BLaER1 treated with 17β-estradiol and CSF1 and Interleukin-3, amounts not matched to agents 10 nM and 100 nM (cell line): ENCODE data around the gene TSPO2.
"Not testable (repeated sequence)": the region's sequence is repeated elsewhere in the genome, so short reads cannot be mapped to it uniquely, and the experiment has no call there.

ENCODE experiments used
- H3K27ac ChIP-seq, 11 experiments: shearing (Covaris generic); formaldehyde crosslinking; 2 replicates each; pipeline ENCODE4 v1.8.1; 2022
- H3K27me3 ChIP-seq, 11 experiments: shearing (Covaris generic); formaldehyde crosslinking; 2 replicates each; pipeline ENCODE4 v1.8.1; 2022
- H3K36me3 ChIP-seq, 11 experiments: shearing (Covaris generic); formaldehyde crosslinking; 2 replicates each; pipeline ENCODE4 v1.8.1; 2022
- H3K4me1 ChIP-seq, 10 experiments: shearing (Covaris generic); formaldehyde crosslinking; 2 replicates each; pipeline ENCODE4 v1.8.1; 2022
- H3K4me2 ChIP-seq, 11 experiments: shearing (Covaris generic); formaldehyde crosslinking; 2 replicates each; pipeline ENCODE4 v1.8.1; 2022
- H3K4me3 ChIP-seq, 10 experiments: shearing (Covaris generic); formaldehyde crosslinking; 2 replicates each; pipeline ENCODE4 v1.8.1; 2022
- H3K9ac ChIP-seq, 11 experiments: shearing (Covaris generic); formaldehyde crosslinking; 2 replicates each; pipeline ENCODE4 v1.8.1; 2022
- H3K9me3 ChIP-seq, 11 experiments: shearing (Covaris generic); formaldehyde crosslinking; replicated peaks in 1 of 11; 2 replicates each; pipeline ENCODE4 v1.8.1; 2022
- H4K20me1 ChIP-seq, 11 experiments: shearing (Covaris generic); formaldehyde crosslinking; 2 replicates each; pipeline ENCODE4 v1.8.1; 2022
- Cebpa-rat ChIP-seq, 11 experiments: shearing (Covaris generic); IDR thresholded peaks; 2 replicates each; pipeline ENCODE4 v1.8.1; 2022

The TSPO2 gene

DNA sequence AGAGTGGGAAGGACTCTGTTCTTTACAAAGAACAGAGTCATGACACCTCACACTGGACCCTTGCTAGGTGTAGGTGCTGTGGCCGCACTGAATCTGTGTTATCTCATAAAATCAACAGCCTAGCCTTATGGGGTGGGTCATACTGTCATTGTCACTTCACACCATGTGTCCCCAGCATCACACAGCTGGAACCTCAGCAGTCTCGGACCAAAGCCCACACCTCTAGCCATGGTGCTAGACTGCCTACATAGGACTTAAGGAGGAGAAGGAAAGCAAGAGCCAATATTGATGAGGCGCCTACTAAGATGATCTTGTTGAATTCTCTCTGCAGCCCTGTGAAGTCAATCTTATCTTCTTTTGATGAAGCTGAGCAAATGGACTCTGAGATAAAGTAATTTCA, 34.3 kb upstream of the TSPO2 start:
- H4K20me1 ChIP-seq, result no peaks in the 10 kb centered on the region
- H3K4me3 ChIP-seq, result no peak overlapping the region
- no peaks in the 10 kb centered on the region for H3K27me3 ChIP-seq
- no peak for TF ChIP-seq Cebpa-rat (IDR thresholded peaks at IDR 0.05)
- peaks cover 0 to 15% (median 12%) of the 10 kb centered on the region in 10 experiments; a peak in 15 of 20 replicates for H3K4me1 ChIP-seq
- no peak overlapping the region for H3K27ac ChIP-seq
- H3K36me3 ChIP-seq, result no peaks in the 10 kb centered on the region
- no peak overlapping the region for H3K4me2 ChIP-seq
- no peak overlapping the region for H3K9ac ChIP-seq
- no peaks in the 10 kb centered on the region for H3K9me3 ChIP-seq

DNA sequence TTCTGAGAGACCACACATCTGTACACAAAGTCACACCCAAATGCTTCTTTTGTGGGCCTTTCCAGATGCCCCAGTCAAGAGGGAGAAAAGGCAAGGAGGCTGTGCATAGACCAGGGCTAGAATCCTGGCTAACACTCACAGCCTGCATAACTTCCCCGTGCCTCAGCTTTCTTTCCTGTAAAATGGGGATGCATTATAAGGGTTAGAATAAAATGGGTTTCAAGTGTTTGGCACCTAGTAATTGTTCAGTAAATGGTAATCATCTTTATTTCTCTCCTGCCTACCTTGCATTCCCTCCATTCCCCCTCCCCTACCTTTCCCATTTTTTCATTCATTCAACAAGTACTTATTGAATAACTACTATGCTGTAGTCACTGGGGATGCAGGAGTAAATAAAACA, 32.6 kb upstream of the TSPO2 start:
- H3K27me3 ChIP-seq, result no peaks in the 10 kb centered on the region
- TF ChIP-seq Cebpa-rat (IDR thresholded peaks at IDR 0.05), result no peak

DNA sequence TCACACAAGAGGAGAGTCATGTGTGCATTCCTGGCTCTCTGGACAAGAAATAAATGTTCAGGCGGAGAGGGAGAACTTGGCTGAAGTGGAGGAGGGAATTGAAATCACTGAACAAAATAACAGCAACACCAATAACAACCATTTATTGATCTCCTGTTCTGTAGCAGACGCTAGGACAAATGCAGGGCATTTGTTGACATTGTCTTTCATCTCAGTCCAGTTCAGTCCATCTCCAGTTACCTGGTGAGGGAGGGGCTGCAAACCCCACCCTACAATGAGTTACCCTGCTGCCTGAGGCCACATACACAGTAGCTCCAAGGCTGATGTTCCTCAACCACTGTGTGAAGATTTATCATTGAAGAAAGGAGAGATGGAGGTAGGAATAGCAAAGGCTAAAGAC, 30.6 kb upstream of the TSPO2 start:
- Histone ChIP-seq H3K4me1 (peaks cover 0 to 11% (median 9%) of the 10 kb centered on the region in 10 experiments; a peak in 15 of 20 replicates), H3K9me3 (no peaks in the 10 kb centered on the region), H3K9ac (no peak overlapping the region), H3K4me3 (no peak overlapping the region), H3K27ac (no peak overlapping the region), H4K20me1 (no peaks in the 10 kb centered on the region), H3K36me3 (no peaks in the 10 kb centered on the region), H3K4me2 (no peak overlapping the region), H3K27me3 (no peaks in the 10 kb centered on the region)
- no peak for TF ChIP-seq Cebpa-rat (IDR thresholded peaks at IDR 0.05)

More for the DNA sequence above, 32.6 kb upstream of the TSPO2 start:
- Histone ChIP-seq H3K27ac (no peak overlapping the region), H3K4me2 (no peak overlapping the region), H3K9ac (no peak overlapping the region), H3K4me3 (no peak overlapping the region), H4K20me1 (no peaks in the 10 kb centered on the region), H3K4me1 (peaks cover 0 to 15% (median 12%) of the 10 kb centered on the region in 10 experiments; a peak in 15 of 20 replicates), H3K36me3 (no peaks in the 10 kb centered on the region), H3K9me3 (no peaks in the 10 kb centered on the region)

DNA sequence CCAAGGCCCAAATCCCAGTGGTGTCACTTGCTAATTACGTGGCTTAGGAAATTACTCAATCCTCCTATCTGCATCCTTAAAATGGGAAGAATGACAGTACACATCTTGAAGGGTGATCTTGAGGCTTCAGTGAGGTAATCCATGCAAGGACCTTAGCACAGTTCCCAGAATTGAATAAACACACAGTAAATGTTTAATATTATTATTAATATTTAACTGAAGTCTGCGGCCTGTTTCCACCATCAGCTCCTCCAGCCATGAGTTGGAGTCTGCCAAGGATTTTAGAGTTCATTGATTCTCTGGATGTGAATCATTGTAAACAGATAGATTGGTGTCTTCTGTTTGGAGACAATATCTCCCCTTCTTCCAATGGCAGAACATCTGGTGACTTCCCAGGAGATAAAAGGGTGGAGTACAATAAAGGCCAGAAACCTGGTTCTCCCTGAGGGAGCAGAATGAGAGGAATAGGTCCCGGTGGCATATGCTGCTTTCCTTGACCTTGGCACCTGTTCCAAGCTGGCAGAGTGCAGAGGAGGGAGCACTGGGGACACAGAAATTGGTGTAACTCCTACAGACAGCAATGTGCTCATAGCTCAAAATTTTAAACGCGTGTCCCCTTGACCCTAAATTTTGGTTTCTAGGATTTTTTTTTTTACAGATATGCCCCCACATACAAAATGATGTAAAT, 28.7 kb upstream of the TSPO2 start:
- TF ChIP-seq Cebpa-rat (IDR thresholded peaks at IDR 0.05), result no peak
- Histone ChIP-seq H3K9ac (no peak overlapping the region), H3K27ac (no peak overlapping the region), H3K4me1 (no peaks in the 10 kb centered on the region), H3K9me3 (no peaks in the 10 kb centered on the region), H3K27me3 (no peaks in the 10 kb centered on the region), H4K20me1 (no peaks in the 10 kb centered on the region), H3K36me3 (no peaks in the 10 kb centered on the region), H3K4me2 (no peak overlapping the region), H3K4me3 (no peak overlapping the region)

DNA sequence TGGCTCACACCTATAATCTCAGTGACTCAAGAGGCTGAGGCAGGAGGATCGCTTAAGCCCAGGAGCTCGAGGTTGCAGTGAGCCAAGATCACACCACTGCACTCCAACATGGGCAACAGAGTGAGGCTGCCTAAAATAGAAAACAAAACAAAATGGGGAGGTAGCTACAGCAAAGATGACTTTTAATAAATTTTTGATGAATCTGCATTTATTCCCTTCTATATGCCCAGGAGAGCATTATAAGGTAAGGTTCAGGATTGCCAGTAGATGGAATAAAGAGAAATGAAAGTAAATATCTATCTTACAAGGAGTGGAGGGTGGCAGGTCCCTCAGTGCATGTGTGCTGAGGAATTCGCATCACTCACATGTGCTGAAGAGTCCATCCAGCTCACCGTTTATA, 27.5 kb upstream of the TSPO2 start:
- TF ChIP-seq Cebpa-rat (IDR thresholded peaks at IDR 0.05), result no peak
- H3K27me3 ChIP-seq, result no peaks in the 10 kb centered on the region
- no peak overlapping the region for H3K4me3 ChIP-seq
- H3K36me3 ChIP-seq, result no peaks in the 10 kb centered on the region
- no peaks in the 10 kb centered on the region for H4K20me1 ChIP-seq
- no peak overlapping the region for H3K27ac ChIP-seq
- H3K4me1 ChIP-seq, result no peaks in the 10 kb centered on the region
- H3K9me3 ChIP-seq, result no peaks in the 10 kb centered on the region
- no peak overlapping the region for H3K9ac ChIP-seq
- no peak overlapping the region for H3K4me2 ChIP-seq

DNA sequence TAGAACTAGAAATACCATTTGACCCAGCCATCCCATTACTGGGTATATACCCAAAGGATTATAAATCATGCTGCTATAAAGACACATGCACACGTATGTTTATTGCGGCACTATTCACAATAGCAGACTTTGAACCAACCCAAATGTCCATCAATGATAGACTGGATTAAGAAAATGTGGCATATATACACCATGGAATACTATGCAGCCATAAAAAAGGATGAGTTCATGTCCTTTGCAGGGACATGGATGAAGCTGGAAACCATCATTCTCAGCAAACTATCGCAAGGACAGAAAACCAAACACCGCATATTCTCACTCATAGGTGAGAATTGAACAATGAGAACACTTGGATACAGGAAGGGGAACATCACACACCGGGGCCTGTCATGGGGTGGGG, 26.4 kb upstream of the TSPO2 start:
- H3K4me2 ChIP-seq, H3K27ac ChIP-seq, H4K20me1 ChIP-seq, H3K36me3 ChIP-seq, H3K9ac ChIP-seq, H3K9me3 ChIP-seq, H3K4me3 ChIP-seq, H3K4me1 ChIP-seq, H3K27me3 ChIP-seq: not testable (repeated sequence)

DNA sequence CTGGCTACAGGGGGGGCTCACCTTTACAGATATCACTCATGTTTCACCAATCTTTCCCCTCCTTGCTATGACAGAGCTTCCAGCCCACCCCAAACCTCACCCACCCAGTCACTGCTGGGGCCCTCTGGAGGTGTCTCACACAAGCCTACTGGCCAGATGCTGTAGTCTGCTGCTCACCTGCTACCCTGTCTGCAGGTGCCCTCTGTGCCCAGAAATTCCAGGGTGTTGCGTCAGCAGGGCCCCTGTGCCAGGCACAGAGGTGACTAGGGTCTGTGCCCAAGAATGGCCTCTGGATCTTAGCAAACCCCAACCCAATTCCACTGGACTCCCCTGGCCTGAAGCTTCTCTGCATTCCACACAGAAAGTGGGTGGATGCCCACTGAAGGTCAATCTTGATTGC, 24.6 kb upstream of the TSPO2 start:
- H3K27me3 ChIP-seq, result no peaks in the 10 kb centered on the region
- H3K27ac ChIP-seq, result no peak overlapping the region
- H3K4me3 ChIP-seq, result no peak overlapping the region
- H3K9me3 ChIP-seq, result peaks cover 0 to 10% (median 0%) of the 10 kb centered on the region in 11 experiments; a peak in 5 of 22 replicates
- H3K4me1 ChIP-seq, result no peaks in the 10 kb centered on the region
- H3K36me3 ChIP-seq, result peaks cover 0 to 10% (median 0%) of the 10 kb centered on the region in 11 experiments; a peak in 1 of 22 replicates
- H3K4me2 ChIP-seq, result no peak overlapping the region
- no peaks in the 10 kb centered on the region for H4K20me1 ChIP-seq
- no peak overlapping the region for H3K9ac ChIP-seq
- no peak for TF ChIP-seq Cebpa-rat (IDR thresholded peaks at IDR 0.05)

DNA sequence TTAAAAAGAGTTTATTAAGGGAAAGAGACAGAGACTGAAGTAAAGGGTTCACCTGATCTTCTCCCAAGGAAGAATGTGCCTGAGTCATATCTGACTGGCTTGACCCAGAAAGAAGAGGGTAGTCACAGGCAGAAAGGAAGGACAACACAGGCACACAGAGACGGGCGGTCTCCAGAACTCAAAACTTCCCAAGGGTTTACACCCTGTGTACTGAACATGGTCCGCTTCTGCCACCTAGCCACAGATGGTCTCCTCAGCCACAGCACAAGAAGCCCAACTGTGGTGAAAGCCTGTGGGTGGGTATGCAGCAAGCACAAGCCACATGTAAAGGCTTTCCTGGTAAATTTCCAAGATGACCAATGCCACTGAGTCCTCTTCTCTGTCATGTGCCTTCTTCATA, 20.4 kb upstream of the TSPO2 start:
- H3K36me3 ChIP-seq, result peaks cover 0 to 19% (median 0%) of the 10 kb centered on the region in 11 experiments; a peak in 4 of 22 replicates
- no peak overlapping the region for H3K4me3 ChIP-seq
- no peaks in the 10 kb centered on the region for H4K20me1 ChIP-seq
- no peak overlapping the region for H3K4me2 ChIP-seq
- H3K9ac ChIP-seq, result no peak overlapping the region
- no peak overlapping the region for H3K27ac ChIP-seq
- no peak for TF ChIP-seq Cebpa-rat (IDR thresholded peaks at IDR 0.05)
- no peaks in the 10 kb centered on the region for H3K27me3 ChIP-seq
- H3K4me1 ChIP-seq, result peaks cover 13 to 22% (median 14%) of the 10 kb centered on the region in 10 experiments
- H3K9me3 ChIP-seq, result peaks cover 0 to 10% (median 0%) of the 10 kb centered on the region in 11 experiments; a peak in 5 of 22 replicates

DNA sequence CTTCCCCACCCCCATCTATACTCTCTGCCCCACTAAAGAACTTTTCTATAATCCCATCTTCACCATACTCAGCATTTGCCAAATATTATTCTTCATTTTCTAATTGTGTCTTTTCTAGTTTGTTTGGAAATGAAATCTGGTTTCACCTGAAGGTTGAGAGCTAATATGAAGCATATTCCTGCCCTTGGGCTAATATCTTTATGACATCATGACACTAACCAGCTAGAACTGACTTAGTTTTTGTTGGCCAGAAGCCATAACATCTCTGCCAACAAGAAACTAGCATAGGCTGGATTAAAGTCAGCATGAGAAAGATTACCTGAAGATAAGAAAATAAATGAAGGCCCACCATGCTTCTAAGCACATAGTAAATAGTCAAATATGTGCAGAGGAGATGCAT, 20.0 kb upstream of the TSPO2 start:
- no peak overlapping the region for H3K27ac ChIP-seq
- no peak for TF ChIP-seq Cebpa-rat (IDR thresholded peaks at IDR 0.05)
- no peaks in the 10 kb centered on the region for H3K27me3 ChIP-seq
- H3K9ac ChIP-seq, result no peak overlapping the region
- no peaks in the 10 kb centered on the region for H4K20me1 ChIP-seq
- H3K4me3 ChIP-seq, result no peak overlapping the region
- H3K9me3 ChIP-seq, result peaks cover 0 to 10% (median 0%) of the 10 kb centered on the region in 11 experiments; a peak in 5 of 22 replicates
- H3K4me2 ChIP-seq, result no peak overlapping the region
- peaks cover 0 to 19% (median 0%) of the 10 kb centered on the region in 11 experiments; a peak in 4 of 22 replicates for H3K36me3 ChIP-seq
- H3K4me1 ChIP-seq, result peaks cover 17 to 27% (median 18%) of the 10 kb centered on the region in 10 experiments

DNA sequence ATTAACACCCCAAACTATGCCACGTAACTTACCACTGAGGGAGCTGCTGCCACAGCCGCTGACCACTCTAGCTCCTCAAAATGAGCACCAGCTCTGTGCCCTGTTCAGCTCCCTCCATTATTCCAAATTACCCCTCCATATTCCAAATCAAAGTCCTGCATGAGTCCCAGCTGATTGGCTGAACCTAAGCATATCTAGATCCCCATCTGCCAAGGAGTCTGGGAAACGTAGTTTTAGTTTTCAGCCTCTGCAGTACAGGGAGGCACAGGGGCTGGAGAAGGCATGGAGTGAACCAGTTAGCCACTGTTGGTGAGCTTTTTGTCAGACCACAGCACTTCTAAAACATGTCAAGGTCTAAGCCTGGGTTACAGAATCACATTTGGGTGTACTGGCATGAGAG, 19.2 kb upstream of the TSPO2 start:
- peaks cover 17 to 27% (median 19%) of the 10 kb centered on the region in 10 experiments for H3K4me1 ChIP-seq
- peaks cover 0 to 10% (median 0%) of the 10 kb centered on the region in 11 experiments; a peak in 5 of 22 replicates for H3K9me3 ChIP-seq
- H3K4me3 ChIP-seq, result no peak overlapping the region
- H3K9ac ChIP-seq, result no peak overlapping the region
- H3K4me2 ChIP-seq, result no peak overlapping the region
- TF ChIP-seq Cebpa-rat (IDR thresholded peaks at IDR 0.05), result no peak
- H4K20me1 ChIP-seq, result no peaks in the 10 kb centered on the region
- H3K27me3 ChIP-seq, result no peaks in the 10 kb centered on the region
- H3K27ac ChIP-seq, result no peak overlapping the region
- peaks cover 0 to 19% (median 0%) of the 10 kb centered on the region in 11 experiments; a peak in 4 of 22 replicates for H3K36me3 ChIP-seq
